Forelimb muscle (tissue), 1 donor: ENCODE data around the gene EHD3. TPM values are rescaled to one million over a fixed set of nuclear protein-coding genes. Genes with fewer than 3 reads are reported as not detected.

Experiments used
- DNase-seq: peaks from one replicate; pipeline ENCODE4 v3.0.0-alpha.2; 2013; ENCODE audit warnings: low read depth
- polyA plus RNA-seq: library from polyadenylated mRNA; unstranded; fragments of 120-200 nt; gene quantifications from one replicate; pipeline ENCODE4 v1.2.1, GENCODE V29; 2013; ENCODE audit not compliant: insufficient read length

EHD3 gene
- polyA plus RNA-seq, 1 donor: 3.7 TPM

- no peak for DNase-seq
These were observed 50.2 kb downstream of the EHD3 start for GRCh38 chr2:31284107-31284506.

GRCh38 chr2:31286230-31286629 is 52.3 kb downstream of the EHD3 start:
- DNase-seq: no peak

- no peak for DNase-seq
These were observed 53.1 kb downstream of the EHD3 start for GRCh38 chr2:31286961-31287550.

GRCh38 chr2:31287654-31288053 is 53.7 kb downstream of the EHD3 start:
- DNase-seq: no peak

- no peak for DNase-seq
These were observed 60.2 kb downstream of the EHD3 start for GRCh38 chr2:31294196-31294595.

- no peak for DNase-seq
These were observed 62.8 kb downstream of the EHD3 start for GRCh38 chr2:31296641-31297287.

GRCh38 chr2:31297751-31298150 is 63.8 kb downstream of the EHD3 start:
- DNase-seq: no peak

- DNase-seq: no peak
These were observed 65.6 kb downstream of the EHD3 start for GRCh38 chr2:31299547-31299946.

GRCh38 chr2:31300309-31300708 is 66.4 kb downstream of the EHD3 start:
- DNase-seq: no peak

GRCh38 chr2:31302940-31303563 is 69.1 kb downstream of the EHD3 start:
- DNase-seq: no peak

- DNase-seq: no peak
These were observed 70.9 kb downstream of the EHD3 start for GRCh38 chr2:31304816-31305215.

GRCh38 chr2:31312898-31313297 is 78.9 kb downstream of the EHD3 start:
- DNase-seq: no peak

- no peak for DNase-seq
These were observed 80.8 kb downstream of the EHD3 start for GRCh38 chr2:31314761-31315160.

GRCh38 chr2:31317396-31317795 is 83.4 kb downstream of the EHD3 start:
- DNase-seq: no peak

GRCh38 chr2:31318361-31319336 is 84.7 kb downstream of the EHD3 start:
- DNase-seq: no peak

Other genes with a start within 250 kb of the EHD3 start
- gene GALNT14, start 95.7 kb upstream of the EHD3 start, polyA plus RNA-seq: 2.4 TPM
- gene CAPN14, start 16.6 kb upstream of the EHD3 start, polyA plus RNA-seq: not detected
- not detected for gene XDH, start 180.6 kb downstream of the EHD3 start, polyA plus RNA-seq